ENCODE data around the gene KCNQ5. TPM values are rescaled to one million over a fixed set of nuclear protein-coding genes. Genes with fewer than 3 reads are reported as not detected.

Gene KCNQ5
- total RNA-seq, 1 donor from 2014 or later = 1.2 TPM

- H3K27me3 Mint-ChIP-seq (ENCODE audit: low read depth) = peaks cover 14% of the 10 kb centered on the region
- no peak for TF ChIP-seq CTCF (conservative IDR thresholded peaks at IDR 0.05)
- no peak for DNase-seq (ENCODE audit: low read depth, low spot score)
- H3K27ac Mint-ChIP-seq (ENCODE audit: unreplicated experiment) = no peak overlapping the region
- no peaks in the 10 kb centered on the region for H3K4me1 Mint-ChIP-seq
- no peaks in the 10 kb centered on the region for H3K36me3 Mint-ChIP-seq (ENCODE audit: low read depth)
- H3K4me3 Mint-ChIP-seq = no peak overlapping the region
- H3K9me3 Mint-ChIP-seq = no peaks in the 10 kb centered on the region
These were observed 203.5 kb downstream of the KCNQ5 start for GRCh38 chr6:72825315-72825911.

- no peaks in the 10 kb centered on the region for H3K9me3 Mint-ChIP-seq
- H3K36me3 Mint-ChIP-seq (ENCODE audit: low read depth) = no peaks in the 10 kb centered on the region
- no peaks in the 10 kb centered on the region for H3K4me1 Mint-ChIP-seq
- TF ChIP-seq CTCF (conservative IDR thresholded peaks at IDR 0.05) = no peak
- no peak for DNase-seq (ENCODE audit: low read depth, low spot score)
- H3K27ac Mint-ChIP-seq (ENCODE audit: unreplicated experiment) = no peak overlapping the region
- no peak overlapping the region for H3K4me3 Mint-ChIP-seq
- peaks cover 14% of the 10 kb centered on the region for H3K27me3 Mint-ChIP-seq (ENCODE audit: low read depth)
These were observed 204.2 kb downstream of the KCNQ5 start for GRCh38 chr6:72826037-72826436.

- no peaks in the 10 kb centered on the region for H3K4me1 Mint-ChIP-seq
These were observed 205.0 kb downstream of the KCNQ5 start for GRCh38 chr6:72826744-72827438.

GRCh38 chr6:72828904-72829303 is 207.0 kb downstream of the KCNQ5 start:
- H3K4me3 Mint-ChIP-seq = no peak overlapping the region
- no peak for DNase-seq (ENCODE audit: low read depth, low spot score)
- TF ChIP-seq CTCF (conservative IDR thresholded peaks at IDR 0.05) = no peak
- H3K27me3 Mint-ChIP-seq (ENCODE audit: low read depth) = peaks cover 17% of the 10 kb centered on the region
- no peak overlapping the region for H3K27ac Mint-ChIP-seq (ENCODE audit: unreplicated experiment)
- H3K4me1 Mint-ChIP-seq = no peaks in the 10 kb centered on the region
- H3K9me3 Mint-ChIP-seq = no peaks in the 10 kb centered on the region
- H3K36me3 Mint-ChIP-seq (ENCODE audit: low read depth) = no peaks in the 10 kb centered on the region

More at GRCh38 chr6:72826744-72827438, 205.0 kb downstream of the KCNQ5 start:
- Mint-ChIP-seq H3K4me3 (no peak overlapping the region), H3K27ac (ENCODE audit: unreplicated experiment) (no peak overlapping the region), H3K36me3 (ENCODE audit: low read depth) (no peaks in the 10 kb centered on the region), H3K9me3 (no peaks in the 10 kb centered on the region), H3K27me3 (ENCODE audit: low read depth) (peaks cover 15% of the 10 kb centered on the region)
- DNase-seq (ENCODE audit: low read depth, low spot score) = no peak
- no peak for TF ChIP-seq CTCF (conservative IDR thresholded peaks at IDR 0.05)

GRCh38 chr6:72832271-72832670 is 210.4 kb downstream of the KCNQ5 start:
- no peaks in the 10 kb centered on the region for H3K36me3 Mint-ChIP-seq (ENCODE audit: low read depth)
- DNase-seq (ENCODE audit: low read depth, low spot score) = no peak
- no peak overlapping the region for H3K4me3 Mint-ChIP-seq
- TF ChIP-seq CTCF (conservative IDR thresholded peaks at IDR 0.05) = no peak
- no peaks in the 10 kb centered on the region for H3K9me3 Mint-ChIP-seq
- peaks cover 15% of the 10 kb centered on the region for H3K27me3 Mint-ChIP-seq (ENCODE audit: low read depth)
- no peaks in the 10 kb centered on the region for H3K4me1 Mint-ChIP-seq
- H3K27ac Mint-ChIP-seq (ENCODE audit: unreplicated experiment) = no peak overlapping the region
